ENCODE measurements around the gene CSNK1G1. TPM values are rescaled to one million over a fixed set of nuclear protein-coding genes. Genes with fewer than 3 reads are reported as not detected.

Gene CSNK1G1
- total RNA-seq, 1 experiment from 2014 or later: 19.6 TPM

GRCh38 chr15:64148168-64148567 is 207.8 kb downstream of the CSNK1G1 start:
- BruUV-seq (replicated peaks): no TSS peak
- H2AFZ ChIP-seq: no peak overlapping the region
- H3K4me1 ChIP-seq (replicated peaks; ENCODE audit: insufficient read depth): no peaks in the 10 kb centered on the region
- DNase-seq: no peak
- no peaks in the 10 kb centered on the region for H3K9me2 ChIP-seq (ENCODE audit: insufficient read depth)
- H3K9me3 ChIP-seq (ENCODE audit: insufficient read depth, low read depth): no peaks in the 10 kb centered on the region
- POLR2A ChIA-PET (ENCODE audit: unreplicated experiment): no interaction called here
- no peak overlapping the region for H3K4me2 ChIP-seq
- H3K4me3 ChIP-seq: no peak overlapping the region
- no peaks in the 10 kb centered on the region for H3K79me2 ChIP-seq (ENCODE audit: low read depth)
- no peaks in the 10 kb centered on the region for H3K27me3 ChIP-seq (ENCODE audit: insufficient read depth, low read depth)
- TF ChIP-seq CTCF (conservative IDR thresholded peaks at IDR 0.05): no peak
- H3K27ac ChIP-seq: no peak overlapping the region
- H3F3A ChIP-seq (ENCODE audit: insufficient read depth, low read depth): peaks cover 4% of the 10 kb centered on the region; the same call in 1 of the 2 replicates
- no peaks in the 10 kb centered on the region for H3K36me3 ChIP-seq (ENCODE audit: low read depth)
- CTCF ChIA-PET: no interaction called here
- no peaks in the 10 kb centered on the region for H4K20me1 ChIP-seq (ENCODE audit: insufficient read depth)
- intact Hi-C loops (cut with micrococcal nuclease; ENCODE audit: unreplicated experiment): no loop called here

GRCh38 chr15:64146885-64147681 is 208.9 kb downstream of the CSNK1G1 start:
- Histone ChIP-seq H3K9me3 (ENCODE audit: insufficient read depth, low read depth) (no peaks in the 10 kb centered on the region), H3K4me2 (no peak overlapping the region)
- POLR2A ChIA-PET (ENCODE audit: unreplicated experiment): interaction anchor here (0.6 kb wide), 1 partner anchor 339 kb away, joined by 7 read pairs; no protein-coding TSS in a partner anchor

GRCh38 chr15:64146520-64146884 is 209.5 kb downstream of the CSNK1G1 start:
- H3K9me3 ChIP-seq (ENCODE audit: insufficient read depth, low read depth): no peaks in the 10 kb centered on the region
- H3F3A ChIP-seq (ENCODE audit: insufficient read depth, low read depth): no peaks in the 10 kb centered on the region
- H3K9me2 ChIP-seq (ENCODE audit: insufficient read depth): no peaks in the 10 kb centered on the region
- H3K4me1 ChIP-seq (replicated peaks; ENCODE audit: insufficient read depth): no peaks in the 10 kb centered on the region
- no peak overlapping the region for H3K27ac ChIP-seq
- DNase-seq: no peak
- TF ChIP-seq CTCF (conservative IDR thresholded peaks at IDR 0.05): no peak
- no peak for TF ChIP-seq EZH2 (IDR thresholded peaks at IDR 0.05; ENCODE audit: low read depth)
- no peaks in the 10 kb centered on the region for H3K36me3 ChIP-seq (ENCODE audit: low read depth)
- no TSS peak for BruUV-seq (replicated peaks)
- H3K79me2 ChIP-seq (ENCODE audit: low read depth): no peaks in the 10 kb centered on the region
- no peaks in the 10 kb centered on the region for H3K27me3 ChIP-seq (ENCODE audit: insufficient read depth, low read depth)
- ChIA-PET POLR2A (ENCODE audit: unreplicated experiment) (interaction anchor here (0.6 kb wide), 1 partner anchor 338 kb away, joined by 7 read pairs; no protein-coding TSS in a partner anchor), CTCF (interaction anchor here (0.6 kb wide), 1 partner anchor 14 kb away, joined by 6 read pairs; no protein-coding TSS in a partner anchor)
- H2AFZ ChIP-seq: no peak overlapping the region
- no peak overlapping the region for H3K4me3 ChIP-seq
- no peak overlapping the region for H3K4me2 ChIP-seq
- H4K20me1 ChIP-seq (ENCODE audit: insufficient read depth): no peaks in the 10 kb centered on the region
- intact Hi-C loops (cut with micrococcal nuclease; ENCODE audit: unreplicated experiment): no loop called here

More at GRCh38 chr15:64146885-64147681, 208.9 kb downstream of the CSNK1G1 start:
- no peak overlapping the region for H3K27ac ChIP-seq
- TF ChIP-seq CTCF (conservative IDR thresholded peaks at IDR 0.05) (no peak), EZH2 (IDR thresholded peaks at IDR 0.05; ENCODE audit: low read depth) (no peak)
- intact Hi-C loops (cut with micrococcal nuclease; ENCODE audit: unreplicated experiment): no loop called here
- DNase-seq: no peak
- no peaks in the 10 kb centered on the region for H4K20me1 ChIP-seq (ENCODE audit: insufficient read depth)
- H3K4me3 ChIP-seq: no peak overlapping the region
- no TSS peak for BruUV-seq (replicated peaks)
- H3K36me3 ChIP-seq (ENCODE audit: low read depth): no peaks in the 10 kb centered on the region
- CTCF ChIA-PET: interaction anchor here (0.6 to 0.7 kb wide), 2 partner anchors 14 to 48 kb away, joined by 3 to 6 read pairs; no protein-coding TSS in a partner anchor
- H3K27me3 ChIP-seq (ENCODE audit: insufficient read depth, low read depth): no peaks in the 10 kb centered on the region
- H3K4me1 ChIP-seq (replicated peaks; ENCODE audit: insufficient read depth): no peaks in the 10 kb centered on the region
- no peaks in the 10 kb centered on the region for H3K79me2 ChIP-seq (ENCODE audit: low read depth)
- no peaks in the 10 kb centered on the region for H3F3A ChIP-seq (ENCODE audit: insufficient read depth, low read depth)
- no peaks in the 10 kb centered on the region for H3K9me2 ChIP-seq (ENCODE audit: insufficient read depth)
- no peak overlapping the region for H2AFZ ChIP-seq
